GM12878 (cell line): Measurements from ENCODE around the gene PTPRQ. TPM values are rescaled to one million over a fixed set of nuclear protein-coding genes. Genes with fewer than 3 reads are reported as not detected.

ENCODE experiments used
- ATAC-seq: fragments of 200-7000 bp; cut with Tn5 transposase; 3 replicates; pipeline ENCODE4 v1.9.1; 2020; ENCODE audit warnings: mild to moderate bottlenecking, moderate library complexity
- BruUV-seq: library from RNA; stranded (reverse); fragments of 400-500 nt; replicated peaks from 2 replicates; lab custom pipeline; 2021; lab: Mats Ljungman, UMichigan
- CTCF ChIA-PET: fragments of 300-600 bp; sonication (Branson Sonifier 250); formaldehyde crosslinking; extraction: SDS; loops from one replicate; lab custom pipeline; 2021; ENCODE audit warnings: inconsistent platforms; lab: Yijun Ruan, JAX
- POLR2A ChIA-PET: fragments of 350-600 bp; formaldehyde crosslinking; extraction: SDS; loops from one replicate; lab custom pipeline; 2021; ENCODE audit warnings: inconsistent platforms; lab: Charles Lee
- RAD21 ChIA-PET: fragments of 300-600 bp; sonication (Branson Sonifier 250); formaldehyde crosslinking; loops from one replicate; lab custom pipeline; 2023; ENCODE audit warnings: antibody characterized with exemption; ENCODE audit not compliant: unreplicated experiment; lab: Charles Lee
- SMC1A ChIA-PET: fragments of 300-600 bp; sonication (Branson Sonifier 250); formaldehyde crosslinking; loops from one replicate; lab custom pipeline; 2023; ENCODE audit not compliant: unreplicated experiment, uncharacterized antibody; lab: Charles Lee
- DNase-seq: peaks from one replicate; pipeline ENCODE4 v3.0.0-alpha.2; 2011; ENCODE audit warnings: low read depth, low spot score
- FAIRE-seq: peaks from 3 replicates; lab custom pipeline; 2011; peaks lifted over from hg19 to GRCh38; lab: Jason Lieb, UNC
- H2AFZ ChIP-seq: 2 replicates; pipeline ENCODE4 v1.6.0; 2011; ENCODE audit warnings: low read depth, low read length, control low read depth; ENCODE audit not compliant: control insufficient read depth
- H3K27ac ChIP-seq: 2 replicates; pipeline ENCODE4 v1.5.1; 2011; ENCODE audit warnings: control low read depth; ENCODE audit not compliant: control insufficient read depth, insufficient read depth
- H3K27me3 ChIP-seq, 2 experiments: replicated peaks in 1 of 2; 2 replicates each; pipeline versions ENCODE4 v1.6.0 to v1.6.1; 2011; ENCODE audit warnings: low read length in 1 of 2; ENCODE audit not compliant: control insufficient read depth in 2 of 2, insufficient read depth in 2 of 2
- H3K36me3 ChIP-seq, 2 experiments: 2 replicates each; pipeline ENCODE4 v1.5.1; 2011; ENCODE audit warnings: low read length in 1 of 2; ENCODE audit not compliant: control insufficient read depth in 2 of 2, insufficient read depth in 2 of 2
- H3K4me1 ChIP-seq: 2 replicates; pipeline ENCODE4 v1.6.1; 2011; ENCODE audit warnings: mild to moderate bottlenecking, low read length, moderate library complexity, mixed read lengths; ENCODE audit not compliant: control insufficient read depth, insufficient read depth
- H3K4me2 ChIP-seq: 2 replicates; pipeline ENCODE4 v1.6.0; 2011; ENCODE audit warnings: control low read depth; ENCODE audit not compliant: control insufficient read depth, insufficient read depth
- H3K4me3 ChIP-seq: fragments of 200-600 bp; sonication (generic); 2 replicates; pipeline ENCODE4 v1.5.1; 2016
- H3K79me2 ChIP-seq: 2 replicates; pipeline ENCODE4 v1.6.0; 2011; ENCODE audit warnings: low read length; ENCODE audit not compliant: control insufficient read depth, insufficient read depth
- H3K9ac ChIP-seq: 2 replicates; pipeline ENCODE4 v1.8.0; 2011; ENCODE audit warnings: low read length, control low read depth, mixed read lengths; ENCODE audit not compliant: control insufficient read depth, insufficient read depth
- H3K9me3 ChIP-seq: replicated peaks from 3 replicates; pipeline ENCODE4 v1.5.1; 2011; ENCODE audit warnings: mild to moderate bottlenecking, low read length; ENCODE audit not compliant: control insufficient read depth, insufficient read depth
- H4K20me1 ChIP-seq: 2 replicates; pipeline ENCODE4 v1.6.0; 2011; ENCODE audit not compliant: control insufficient read depth, insufficient read depth
- CBX5 ChIP-seq: sonication (generic); IDR thresholded peaks from 2 replicates; pipeline ENCODE4 v1.6.1; 2016; ENCODE audit warnings: low read depth, moderate library complexity, mild to moderate bottlenecking, inconsistent platforms
- CHD2 ChIP-seq: IDR thresholded peaks from 2 replicates; pipeline ENCODE4 v1.6.1; 2011; ENCODE audit warnings: low read depth, low read length, improper control_type of control experiment, borderline replicate concordance
- CREB1 ChIP-seq: IDR thresholded peaks from 2 replicates; pipeline ENCODE4 v1.6.1; 2012; ENCODE audit warnings: low read depth, mild to moderate bottlenecking, inconsistent platforms
- EGR1 ChIP-seq, 2 experiments: IDR thresholded peaks; 1 replicate in 1 of 2; 2 replicates in 1 of 2; pipeline ENCODE4 v1.6.1; 2011 to 2012; ENCODE audit warnings: low read depth in 2 of 2, low read length in 2 of 2, borderline replicate concordance in 1 of 2, mild to moderate bottlenecking in 1 of 2, moderate library complexity in 1 of 2
- FOS ChIP-seq: IDR thresholded peaks from 3 replicates; pipeline ENCODE4 v1.6.1; 2011; ENCODE audit warnings: borderline replicate concordance; ENCODE audit not compliant: insufficient read length; ENCODE audit errors: extremely low read depth
- HDAC2 ChIP-seq: fragments of 200-600 bp; sonication (generic); IDR thresholded peaks from 2 replicates; pipeline ENCODE4 v1.6.1; 2017
- KLF5 ChIP-seq: fragments of 450-650 bp; IDR thresholded peaks from 2 replicates; pipeline ENCODE4 v1.6.1; 2014; ENCODE audit warnings: mild to moderate bottlenecking; ENCODE audit not compliant: partially characterized antibody
- MTA3 ChIP-seq: IDR thresholded peaks from 2 replicates; pipeline ENCODE4 v1.6.1; 2012; ENCODE audit warnings: low read length, inconsistent platforms, borderline replicate concordance
- NFIC ChIP-seq: IDR thresholded peaks from 2 replicates; pipeline ENCODE4 v1.6.1; 2012; ENCODE audit warnings: low read depth, mild to moderate bottlenecking, inconsistent platforms, low read length, moderate library complexity
- POLR2AphosphoS5 ChIP-seq: IDR thresholded peaks from 2 replicates; pipeline ENCODE4 v1.6.1; 2011; ENCODE audit warnings: mild to moderate bottlenecking, low read length, inconsistent platforms
- SP1 ChIP-seq: IDR thresholded peaks from one replicate; pipeline ENCODE4 v1.6.1; 2011; ENCODE audit warnings: low read depth, low read length
- ZZZ3 ChIP-seq: IDR thresholded peaks from 2 replicates; pipeline ENCODE4 v1.6.1; 2011; ENCODE audit warnings: low read depth; ENCODE audit not compliant: control insufficient read depth, insufficient read length
- WGBS: methylation state at CpG from one replicate; pipeline ENCODE4 v1.1.6; 2016; ENCODE audit warnings: low lambda C conversion rate; ENCODE audit not compliant: insufficient replicate concordance, insufficient coverage; ENCODE audit errors: missing lambda C conversion rate; 5-methylcytosine and 5-hydroxymethylcytosine counted together
- in situ Hi-C: fragments of 300-500 bp; cut with MboI; formaldehyde crosslinking; loops from 9 replicates; pipeline ENCODE4 v1.14.3; 2018; ENCODE audit warnings: mixed read lengths
- intact Hi-C: fragments of 100-400 bp; cut with micrococcal nuclease; formaldehyde crosslinking; loops from one replicate; pipeline ENCODE4 v1.14.2; 2022; ENCODE audit not compliant: unreplicated experiment
- polyA plus RNA-seq, 11 experiments: library from polyadenylated mRNA; depleted of rRNA in 4 of 11; unstranded in 6 of 11; stranded (reverse) in 5 of 11; fragments of >200 nt; fragmentation: Nextera tagmentation in 4 of 11; fragmentation: Illumina TruSeq in 1 of 11; extraction: Ambion mirVana in 4 of 11; extraction: Trizol in 1 of 11; gene quantifications; 1 replicate in 1 of 11; 2 replicates in 10 of 11; pipeline versions ENCODE4 v1.2.1 to v1.2.3, GENCODE V29; 2011 to 2016; ENCODE audit warnings: inconsistent platforms in 2 of 11, missing spikeins in 2 of 11, low read depth in 1 of 11
- total RNA-seq, 4 experiments: library from RNA; depleted of rRNA in 3 of 4; stranded (reverse); fragments of >200 nt in 3 of 4; fragmentation: Illumina TruSeq in 1 of 4; extraction: Trizol in 1 of 4; gene quantifications; 2 replicates each; pipeline versions ENCODE4 v1.2.1 to v1.2.3, GENCODE V29; 2013 to 2021
- TF ChIP-seq, protein P1 (sequence below): fragments of 450-650 bp; IDR thresholded peaks from 2 replicates; pipeline ENCODE4 v1.6.1; 2018; ENCODE audit warnings: borderline replicate concordance, mild to moderate bottlenecking; ENCODE audit not compliant: partially characterized antibody
- TF ChIP-seq, protein P2 (sequence below): fragments of 450-650 bp; IDR thresholded peaks from 2 replicates; pipeline ENCODE4 v1.6.1; 2016; ENCODE audit warnings: mild to moderate bottlenecking
- TF ChIP-seq, protein P3 (sequence below): IDR thresholded peaks from 2 replicates; pipeline ENCODE4 v1.6.1; 2012; ENCODE audit warnings: low read length, inconsistent platforms

The PTPRQ gene
- total and polyA plus RNA-seq, 10 of the 15 experiments (the other 5 are each of a cell fraction or from before 2014, with no cell fraction given) = 0.01 TPM; not detected in 9

DNA sequence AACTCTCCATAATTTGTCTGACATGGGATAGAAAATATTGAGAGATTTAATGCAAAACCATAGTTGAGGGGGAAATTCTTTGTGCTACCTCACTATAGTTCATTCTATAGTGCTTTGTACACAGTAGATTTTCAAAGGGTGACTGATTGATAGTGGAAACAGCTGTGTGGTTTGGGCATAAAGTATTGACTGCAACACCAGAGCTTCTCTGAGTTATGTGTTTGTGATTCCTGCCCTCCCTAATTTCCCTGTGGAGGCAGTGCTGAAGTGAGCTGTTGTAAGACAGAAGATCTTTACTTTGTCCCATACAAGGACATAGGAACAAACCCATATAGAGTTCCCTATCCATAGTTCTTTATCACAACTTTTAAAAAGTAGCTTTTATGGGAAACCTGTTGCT lies 47.1 kb downstream of the PTPRQ start:
- TF ChIP-seq EGR1 (IDR thresholded peaks at IDR 0.05; ENCODE audit: borderline replicate concordance in 1 of 2, low read depth in 2 of 2, low read length in 2 of 2) (no peak), FOS (no peak), MTA3 (no peak), CREB1 (no peak), POLR2AphosphoS5 (no peak), CHD2 (no peak), ZZZ3 (no peak)
- Histone ChIP-seq H3K36me3 (no peaks in the 10 kb centered on the region), H2AFZ (no peak overlapping the region), H3K4me1 (no peaks in the 10 kb centered on the region), H3K9me3 (no peaks in the 10 kb centered on the region), H3K79me2 (no peaks in the 10 kb centered on the region), H4K20me1 (no peaks in the 10 kb centered on the region), H3K27me3 (no peaks in the 10 kb centered on the region), H3K4me3 (no peak overlapping the region), H3K4me2 (no peak overlapping the region), H3K27ac (no peak overlapping the region), H3K9ac (no peak overlapping the region)
- intact Hi-C loops = no loop called here
- RAD21 ChIA-PET = no interaction called here
- in situ Hi-C loops = no loop called here
- no peak for ATAC-seq
- SMC1A ChIA-PET = no interaction called here
- CTCF ChIA-PET = no interaction called here
- BruUV-seq = no TSS peak
- no peak for FAIRE-seq
- DNase-seq = no peak
- POLR2A ChIA-PET = interaction anchor here (0.6 kb wide), 1 partner anchor 1455 kb away, joined by 3 read pairs; no protein-coding TSS in a partner anchor

DNA sequence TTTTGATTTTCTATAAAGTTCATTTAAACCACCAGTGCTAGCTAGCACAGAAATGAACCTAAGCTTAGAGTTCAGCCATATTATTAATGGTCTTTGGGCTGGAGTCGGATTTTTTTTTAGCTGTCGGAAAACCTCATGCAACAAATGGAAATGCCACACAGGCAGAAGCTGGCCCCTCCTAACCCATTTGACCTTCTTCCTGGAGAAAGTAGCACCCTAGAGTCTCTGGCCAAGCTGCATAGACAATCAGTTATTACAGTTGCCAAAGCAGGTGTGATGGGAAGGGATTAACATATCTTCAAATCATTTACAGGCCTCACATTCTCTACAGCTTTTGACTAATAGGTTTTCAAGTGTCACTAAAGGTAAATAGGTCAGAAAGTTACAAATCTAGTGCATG lies 49.4 kb downstream of the PTPRQ start:
- H3K9ac ChIP-seq = no peak overlapping the region
- RAD21 ChIA-PET = no interaction called here
- in situ Hi-C loops = no loop called here
- intact Hi-C loops = no loop called here
- DNase-seq = no peak
- BruUV-seq = no TSS peak
- H3K27me3 ChIP-seq = no peaks in the 10 kb centered on the region
- no peaks in the 10 kb centered on the region for H3K36me3 ChIP-seq
- 90% methylated on average over 2 of the region's 2 CpGs for WGBS
- no peak for FAIRE-seq
- peaks cover 3% of the 10 kb centered on the region; the same call in 1 of the 2 replicates for H3K4me1 ChIP-seq
- POLR2A ChIA-PET = interaction anchor here (0.7 kb wide), 1 partner anchor 33 kb away, joined by 4 read pairs; no protein-coding TSS in a partner anchor
- H3K4me2 ChIP-seq = no peak overlapping the region
- H2AFZ ChIP-seq = no peak overlapping the region
- CTCF ChIA-PET = no interaction called here
- SMC1A ChIA-PET = no interaction called here
- ATAC-seq = no peak
- no peak overlapping the region for H3K4me3 ChIP-seq
- no peaks in the 10 kb centered on the region for H4K20me1 ChIP-seq
- no peaks in the 10 kb centered on the region for H3K79me2 ChIP-seq
- no peak overlapping the region for H3K27ac ChIP-seq
- no peaks in the 10 kb centered on the region for H3K9me3 ChIP-seq
- TF ChIP-seq KLF5 (no peak), NFIC (no peak), HDAC2 (no peak), SP1 (no peak), CBX5 (no peak)
- TF ChIP-seq, protein P1, sequence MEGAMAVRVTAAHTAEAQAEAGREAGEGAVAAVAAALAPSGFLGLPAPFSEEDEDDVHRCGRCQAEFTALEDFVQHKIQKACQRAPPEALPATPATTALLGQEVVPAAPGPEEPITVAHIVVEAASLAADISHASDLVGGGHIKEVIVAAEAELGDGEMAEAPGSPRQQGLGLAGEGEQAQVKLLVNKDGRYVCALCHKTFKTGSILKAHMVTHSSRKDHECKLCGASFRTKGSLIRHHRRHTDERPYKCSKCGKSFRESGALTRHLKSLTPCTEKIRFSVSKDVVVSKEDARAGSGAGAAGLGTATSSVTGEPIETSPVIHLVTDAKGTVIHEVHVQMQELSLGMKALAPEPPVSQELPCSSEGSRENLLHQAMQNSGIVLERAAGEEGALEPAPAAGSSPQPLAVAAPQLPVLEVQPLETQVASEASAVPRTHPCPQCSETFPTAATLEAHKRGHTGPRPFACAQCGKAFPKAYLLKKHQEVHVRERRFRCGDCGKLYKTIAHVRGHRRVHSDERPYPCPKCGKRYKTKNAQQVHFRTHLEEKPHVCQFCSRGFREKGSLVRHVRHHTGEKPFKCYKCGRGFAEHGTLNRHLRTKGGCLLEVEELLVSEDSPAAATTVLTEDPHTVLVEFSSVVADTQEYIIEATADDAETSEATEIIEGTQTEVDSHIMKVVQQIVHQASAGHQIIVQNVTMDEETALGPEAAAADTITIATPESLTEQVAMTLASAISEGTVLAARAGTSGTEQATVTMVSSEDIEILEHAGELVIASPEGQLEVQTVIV = no peak
- TF ChIP-seq, protein P2, sequence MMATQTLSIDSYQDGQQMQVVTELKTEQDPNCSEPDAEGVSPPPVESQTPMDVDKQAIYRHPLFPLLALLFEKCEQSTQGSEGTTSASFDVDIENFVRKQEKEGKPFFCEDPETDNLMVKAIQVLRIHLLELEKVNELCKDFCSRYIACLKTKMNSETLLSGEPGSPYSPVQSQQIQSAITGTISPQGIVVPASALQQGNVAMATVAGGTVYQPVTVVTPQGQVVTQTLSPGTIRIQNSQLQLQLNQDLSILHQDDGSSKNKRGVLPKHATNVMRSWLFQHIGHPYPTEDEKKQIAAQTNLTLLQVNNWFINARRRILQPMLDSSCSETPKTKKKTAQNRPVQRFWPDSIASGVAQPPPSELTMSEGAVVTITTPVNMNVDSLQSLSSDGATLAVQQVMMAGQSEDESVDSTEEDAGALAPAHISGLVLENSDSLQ = no peak
- TF ChIP-seq, protein P3, sequence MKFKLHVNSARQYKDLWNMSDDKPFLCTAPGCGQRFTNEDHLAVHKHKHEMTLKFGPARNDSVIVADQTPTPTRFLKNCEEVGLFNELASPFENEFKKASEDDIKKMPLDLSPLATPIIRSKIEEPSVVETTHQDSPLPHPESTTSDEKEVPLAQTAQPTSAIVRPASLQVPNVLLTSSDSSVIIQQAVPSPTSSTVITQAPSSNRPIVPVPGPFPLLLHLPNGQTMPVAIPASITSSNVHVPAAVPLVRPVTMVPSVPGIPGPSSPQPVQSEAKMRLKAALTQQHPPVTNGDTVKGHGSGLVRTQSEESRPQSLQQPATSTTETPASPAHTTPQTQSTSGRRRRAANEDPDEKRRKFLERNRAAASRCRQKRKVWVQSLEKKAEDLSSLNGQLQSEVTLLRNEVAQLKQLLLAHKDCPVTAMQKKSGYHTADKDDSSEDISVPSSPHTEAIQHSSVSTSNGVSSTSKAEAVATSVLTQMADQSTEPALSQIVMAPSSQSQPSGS = no peak
